Measurements from ENCODE around the gene ELL2. TPM values are rescaled to one million over a fixed set of nuclear protein-coding genes. Genes with fewer than 3 reads are reported as not detected.

The ELL2 gene
- total and polyA plus RNA-seq, 2 of the 13 experiments (the other 11 are each of a cell fraction or from before 2014, with no cell fraction given): 78.9 to 97.1 TPM

- TF ChIP-seq TRIM24 (CRISPR knock-in tag; IDR thresholded peaks at IDR 0.05): no peak
- peak; percentile 90; the same call in 1 of the 2 replicates for TF ChIP-seq HMG20A (CRISPR knock-in tag; IDR thresholded peaks at IDR 0.05; ENCODE audit: borderline replicate concordance)
- TF ChIP-seq ZNF720 (CRISPR knock-in tag; IDR thresholded peaks at IDR 0.05): no peak
- TF ChIP-seq HBP1 (CRISPR knock-in tag; IDR thresholded peaks at IDR 0.05; ENCODE audit: low read depth): no peak
- no peak for TF ChIP-seq ZNF839 (CRISPR knock-in tag; IDR thresholded peaks at IDR 0.05; ENCODE audit: borderline replicate concordance)
- peak; percentile 82; the same call in 1 of the 2 replicates for TF ChIP-seq SSRP1 (CRISPR knock-in tag; IDR thresholded peaks at IDR 0.05)
- TF ChIP-seq ZNF652 (CRISPR knock-in tag; IDR thresholded peaks at IDR 0.05; ENCODE audit: borderline replicate concordance, low read depth): no peak
- peak; percentile 94 for TF ChIP-seq CEBPB (IDR thresholded peaks at IDR 0.05; ENCODE audit: borderline replicate concordance, low read depth, low read length)
- no peak for TF ChIP-seq ZNF414 (CRISPR knock-in tag; IDR thresholded peaks at IDR 0.05)
- peak; percentile 67; the same call in 1 of the 2 replicates for TF ChIP-seq ATF3 (CRISPR knock-in tag; IDR thresholded peaks at IDR 0.05)
- TF ChIP-seq ZNF333 (CRISPR knock-in tag; IDR thresholded peaks at IDR 0.05; ENCODE audit: borderline replicate concordance): no peak
- peak; percentile 64; the same call in 1 of the 2 replicates for TF ChIP-seq CHD4 (IDR thresholded peaks at IDR 0.05; ENCODE audit: borderline replicate concordance, low read length)
- TF ChIP-seq ZNF746 (CRISPR knock-in tag; IDR thresholded peaks at IDR 0.05): no peak
- TF ChIP-seq MED13 (CRISPR knock-in tag; IDR thresholded peaks at IDR 0.05): no peak
- no peak for TF ChIP-seq DRAP1 (CRISPR knock-in tag; IDR thresholded peaks at IDR 0.05)
- no peak for TF ChIP-seq GMEB1 (CRISPR knock-in tag; IDR thresholded peaks at IDR 0.05; ENCODE audit: borderline replicate concordance)
- peak; percentile 95 for TF ChIP-seq TCF7 (IDR thresholded peaks at IDR 0.05; ENCODE audit: low read depth)
- peak; percentile 82 for TF ChIP-seq FOXP4 (CRISPR knock-in tag; IDR thresholded peaks at IDR 0.05)
- TF ChIP-seq ZNF30 (CRISPR knock-in tag; IDR thresholded peaks at IDR 0.05): no peak
- TF ChIP-seq GATAD2A (CRISPR knock-in tag; IDR thresholded peaks at IDR 0.05): peak; percentile 77; the same call in 1 of the 2 replicates
- TF ChIP-seq THRA (CRISPR knock-in tag; IDR thresholded peaks at IDR 0.05; ENCODE audit: borderline replicate concordance): peak; percentile 69; the same call in 1 of the 2 replicates
- peak; percentile 78 for TF ChIP-seq TEAD3 (CRISPR knock-in tag; optimal IDR thresholded peaks at IDR 0.05; ENCODE audit: borderline replicate concordance)
- peak; percentile 57; the same call in 1 of the 2 replicates for TF ChIP-seq KDM6A (CRISPR knock-in tag; IDR thresholded peaks at IDR 0.05; ENCODE audit: low read depth)
These were observed 8.2 kb upstream of the ELL2 start (continued) for GRCh38 chr5:95969651-95970358.

All from HepG2 (cell line).